ENCODE measurements around the gene COP1.

COP1 gene

GRCh38 chr1:176199707-176200106, 7.4 kb downstream of the COP1 start:
- DNase-seq (ENCODE audit: low spot score), result no peak

GRCh38 chr1:176198413-176198812, 8.7 kb downstream of the COP1 start:
- DNase-seq (ENCODE audit: low spot score), result no peak

GRCh38 chr1:176196728-176197127, 10.4 kb downstream of the COP1 start:
- DNase-seq (ENCODE audit: low spot score), result no peak

GRCh38 chr1:176195547-176195946, 11.5 kb downstream of the COP1 start:
- DNase-seq (ENCODE audit: low spot score), result no peak

- DNase-seq (ENCODE audit: low spot score), result no peak
Observed at GRCh38 chr1:176193663-176194062, 13.4 kb downstream of the COP1 start.

GRCh38 chr1:176193023-176193422, 14.1 kb downstream of the COP1 start:
- no peak for DNase-seq (ENCODE audit: low spot score)

- DNase-seq (ENCODE audit: low spot score), result no peak
Observed at GRCh38 chr1:176188604-176189003, 18.5 kb downstream of the COP1 start.

- DNase-seq (ENCODE audit: low spot score), result no peak
Observed at GRCh38 chr1:176187001-176187400, 20.1 kb downstream of the COP1 start.

- no peak for DNase-seq (ENCODE audit: low spot score)
Observed at GRCh38 chr1:176183618-176184017, 23.5 kb downstream of the COP1 start.

GRCh38 chr1:176178316-176178715, 28.8 kb downstream of the COP1 start:
- DNase-seq (ENCODE audit: low spot score), result peak; percentile 52

- peak; percentile 78 for DNase-seq (ENCODE audit: low spot score)
Observed at GRCh38 chr1:176177764-176178163, 29.3 kb downstream of the COP1 start.

- no peak for DNase-seq (ENCODE audit: low spot score)
Observed at GRCh38 chr1:176174108-176174507, 33.0 kb downstream of the COP1 start.

GRCh38 chr1:176172215-176172614, 34.9 kb downstream of the COP1 start:
- DNase-seq (ENCODE audit: low spot score), result no peak

GRCh38 chr1:176167210-176167609, 39.9 kb downstream of the COP1 start:
- no peak for DNase-seq (ENCODE audit: low spot score)

- DNase-seq (ENCODE audit: low spot score), result no peak
Observed at GRCh38 chr1:176165573-176165972, 41.5 kb downstream of the COP1 start.

GRCh38 chr1:176164014-176164678, 42.9 kb downstream of the COP1 start:
- DNase-seq (ENCODE audit: low spot score), result no peak

- DNase-seq (ENCODE audit: low spot score), result no peak
Observed at GRCh38 chr1:176159993-176160392, 47.1 kb downstream of the COP1 start.

GRCh38 chr1:176157995-176158394, 49.1 kb downstream of the COP1 start:
- no peak for DNase-seq (ENCODE audit: low spot score)

GRCh38 chr1:176149939-176150807, 56.9 kb downstream of the COP1 start:
- no peak for DNase-seq (ENCODE audit: low spot score)

- DNase-seq (ENCODE audit: low spot score), result no peak
Observed at GRCh38 chr1:176144526-176144925, 62.6 kb downstream of the COP1 start.

GRCh38 chr1:176142973-176143372, 64.1 kb downstream of the COP1 start:
- DNase-seq (ENCODE audit: low spot score), result no peak

- no peak for DNase-seq (ENCODE audit: low spot score)
Observed at GRCh38 chr1:176141449-176141848, 65.6 kb downstream of the COP1 start.

GRCh38 chr1:176136891-176137290, 70.2 kb downstream of the COP1 start:
- no peak for DNase-seq (ENCODE audit: low spot score)

- no peak for DNase-seq (ENCODE audit: low spot score)
Observed at GRCh38 chr1:176134666-176135065, 72.4 kb downstream of the COP1 start.
